ENCODE results near the gene NPLOC4.

- no peak for TF ChIP-seq POLR2A (IDR thresholded peaks at IDR 0.05)
- TF ChIP-seq CTCF (IDR thresholded peaks at IDR 0.05) = no peak
These were observed 30.8 kb upstream of the NPLOC4 start for GRCh38 chr17:81667754-81668153.

Data from heart left ventricle (tissue), 13 donors.